Stimulated activated CD4-positive, alpha-beta T cell treated with anti-CD3 and anti-CD28 coated beads, Interleukin-15, amount 100 ng/mL, for 1 hour (primary cell): ENCODE measurements around the gene DISC1.
"Not testable (repeated sequence)": the region's sequence is repeated elsewhere in the genome, so short reads cannot be mapped to it uniquely, and the experiment has no call there.

Source experiments
- DNase-seq, 2 donors: peaks; one replicate each; pipeline ENCODE4 v3.0.0-alpha.2; 2020; ENCODE audit warnings: low read depth in 1 of 2, low spot score in 1 of 2

DISC1 gene

GRCh38 chr1:231943084-231943483 is 316.5 kb downstream of the DISC1 start:
- DNase-seq = no peak

DNA sequence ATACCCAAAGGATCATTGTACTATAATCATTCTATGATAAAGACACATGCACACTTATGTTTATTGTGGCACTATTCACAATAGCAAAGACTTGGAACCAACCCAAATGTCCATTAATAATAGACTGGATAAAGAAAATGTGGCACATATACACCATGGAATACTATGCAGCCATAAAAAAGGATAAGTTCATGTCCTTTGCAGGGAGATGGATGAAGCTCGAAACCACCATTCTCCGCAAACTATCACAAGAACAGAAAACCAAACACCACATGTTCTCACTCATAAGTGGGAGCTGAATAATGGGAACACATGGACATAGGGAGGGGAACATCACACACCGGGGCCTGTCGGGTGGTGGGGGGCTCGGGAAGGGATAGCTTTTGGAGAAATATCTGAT is 321.5 kb downstream of the DISC1 start:
- not testable (repeated sequence) for DNase-seq

GRCh38 chr1:231949277-231950091 is 322.9 kb downstream of the DISC1 start:
- no peak for DNase-seq

GRCh38 chr1:231950331-231951128 is 323.9 kb downstream of the DISC1 start:
- no peak for DNase-seq

GRCh38 chr1:231951374-231951773 is 324.8 kb downstream of the DISC1 start:
- DNase-seq = no peak

- DNase-seq = no peak
Measured at GRCh38 chr1:231952154-231952553, 325.6 kb downstream of the DISC1 start.

- no peak for DNase-seq
Measured at GRCh38 chr1:231953660-231954059, 327.1 kb downstream of the DISC1 start.

DNA sequence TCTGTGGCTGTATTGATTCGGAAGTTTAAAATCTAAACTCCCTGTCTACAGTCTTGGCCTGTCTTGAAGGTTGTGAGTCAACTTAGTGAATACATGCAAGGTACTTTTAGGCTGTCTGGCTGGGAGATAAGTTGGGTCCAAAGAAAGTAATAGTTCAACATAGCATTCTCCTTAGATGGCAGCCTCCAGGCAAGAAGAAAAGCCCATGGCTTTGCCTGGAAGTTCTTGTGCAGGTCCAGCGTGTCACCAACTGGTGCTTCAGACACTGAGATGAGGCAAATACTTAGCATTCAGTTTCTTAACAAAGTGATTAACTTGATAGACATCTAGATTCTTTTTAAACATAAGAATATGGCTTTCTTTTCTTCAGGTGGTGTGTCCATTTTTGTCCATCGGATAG is 328.2 kb downstream of the DISC1 start:
- no peak for DNase-seq

DNA sequence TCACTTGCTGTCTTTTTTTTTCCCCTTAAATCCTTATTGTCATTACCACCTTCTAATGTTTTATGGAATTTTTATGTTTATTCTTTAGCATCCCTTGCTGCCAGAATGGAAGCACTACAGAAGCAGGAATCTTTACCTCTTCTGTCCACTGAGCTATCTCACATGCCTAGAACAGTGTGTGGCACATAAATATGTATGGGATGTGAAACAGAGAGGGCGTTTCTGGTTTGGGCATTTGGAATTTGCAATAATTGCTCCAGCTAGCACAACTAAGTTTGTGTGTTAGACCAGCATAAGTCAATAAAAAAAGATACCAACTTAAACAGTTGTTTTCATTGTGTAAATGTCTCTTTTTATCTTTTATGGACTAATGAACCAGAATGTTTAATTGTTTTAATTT is 330.8 kb downstream of the DISC1 start:
- no peak for DNase-seq

DNA sequence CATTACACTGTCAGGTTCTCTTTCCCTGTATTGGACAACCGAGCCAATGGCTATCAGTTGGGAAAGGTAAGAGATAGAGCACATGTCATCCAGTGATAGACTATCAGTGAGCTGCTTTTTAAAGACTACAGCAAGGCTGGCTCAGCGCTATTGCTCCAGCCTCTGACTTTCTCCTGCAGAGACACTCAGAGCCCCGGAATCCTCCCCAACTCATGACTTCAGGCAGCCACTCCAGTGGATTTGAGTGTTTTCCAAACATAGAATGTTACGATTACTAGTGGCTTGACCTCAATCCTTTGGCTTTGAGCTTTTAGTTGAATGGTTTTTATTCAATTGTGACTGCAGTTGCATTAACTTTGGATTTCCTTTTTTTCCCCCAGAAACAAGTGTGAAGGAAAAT is 331.9 kb downstream of the DISC1 start:
- DNase-seq = no peak

- DNase-seq = no peak
Measured at GRCh38 chr1:231959225-231959884, 332.8 kb downstream of the DISC1 start.

DNA sequence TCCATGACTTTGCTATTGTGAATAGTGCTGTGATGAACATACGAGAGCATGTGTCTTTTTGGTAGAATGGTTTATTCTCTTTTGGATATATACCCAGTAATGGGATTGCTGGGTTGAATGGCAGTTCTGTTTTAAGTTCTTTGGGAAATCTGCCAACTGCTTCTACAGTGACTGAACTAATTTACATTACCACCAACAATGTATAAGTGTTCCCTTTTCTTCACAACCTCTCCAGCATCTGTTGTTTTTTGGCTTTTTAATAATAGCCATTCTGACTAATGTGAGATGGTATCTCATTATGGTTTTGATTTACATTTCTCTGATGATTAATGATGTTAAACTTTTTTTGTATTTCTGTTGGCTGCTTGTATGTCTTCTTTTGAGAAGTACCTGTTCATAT is 335.2 kb downstream of the DISC1 start:
- not testable (repeated sequence) for DNase-seq

DNA sequence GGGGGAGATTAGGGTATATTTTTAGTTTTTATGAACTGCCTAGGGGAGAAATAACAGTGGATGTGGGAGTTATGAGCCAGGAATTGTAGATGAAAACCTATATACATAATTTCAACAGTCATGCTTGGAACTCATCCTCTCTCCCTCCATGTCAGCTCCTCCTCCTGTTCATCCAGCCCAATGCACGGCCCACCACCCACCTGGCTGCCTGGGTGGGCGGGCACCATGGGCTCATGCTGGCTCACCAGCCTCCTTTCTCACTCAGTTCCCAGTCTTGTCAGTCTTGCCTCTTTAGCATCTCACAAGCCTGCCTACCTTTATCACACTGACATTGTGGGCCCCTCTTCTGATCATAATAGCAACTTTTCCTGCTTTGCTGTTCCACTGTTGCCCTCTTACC is 336.0 kb downstream of the DISC1 start:
- no peak for DNase-seq

- DNase-seq = no peak
Measured at GRCh38 chr1:231964241-231964640, 337.7 kb downstream of the DISC1 start.

DNA sequence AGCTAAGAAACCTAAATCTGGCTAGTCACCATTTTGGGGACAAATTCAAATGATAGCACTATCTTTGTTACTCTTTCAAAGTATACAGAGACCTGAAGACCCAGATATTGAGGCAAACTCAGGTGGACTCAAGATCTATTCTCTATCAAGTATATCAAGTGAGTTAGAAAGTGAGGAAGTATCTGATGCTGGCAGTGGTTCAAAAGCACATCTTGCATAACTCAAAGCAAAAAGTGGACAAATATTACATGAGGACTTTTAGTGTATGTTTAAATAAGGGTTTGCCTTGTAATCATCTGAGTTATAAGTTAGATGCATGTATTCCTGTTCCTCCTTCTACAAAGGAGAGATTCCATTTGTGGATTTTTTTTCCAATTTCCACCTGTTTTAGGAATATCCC is 338.4 kb downstream of the DISC1 start:
- no peak for DNase-seq

DNA sequence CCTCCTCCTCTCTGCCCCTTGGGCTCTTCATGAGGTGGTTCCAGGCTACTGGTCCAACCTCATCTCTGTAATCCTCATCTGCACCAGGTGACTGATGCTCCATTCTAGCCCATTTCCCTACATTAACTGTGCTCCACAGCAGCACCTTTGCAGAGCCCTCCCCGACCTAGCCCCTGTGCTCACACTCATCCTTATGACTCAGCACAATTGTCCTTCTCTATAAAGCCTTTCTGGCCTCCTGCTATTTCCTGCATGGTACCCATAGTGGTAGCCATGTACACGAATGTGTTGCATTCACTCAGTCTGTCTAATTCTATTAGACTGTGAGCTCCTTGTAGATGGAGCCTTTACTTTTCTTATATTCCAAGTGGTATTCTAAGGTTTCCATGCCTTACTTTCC is 339.0 kb downstream of the DISC1 start:
- DNase-seq = no peak

DNA sequence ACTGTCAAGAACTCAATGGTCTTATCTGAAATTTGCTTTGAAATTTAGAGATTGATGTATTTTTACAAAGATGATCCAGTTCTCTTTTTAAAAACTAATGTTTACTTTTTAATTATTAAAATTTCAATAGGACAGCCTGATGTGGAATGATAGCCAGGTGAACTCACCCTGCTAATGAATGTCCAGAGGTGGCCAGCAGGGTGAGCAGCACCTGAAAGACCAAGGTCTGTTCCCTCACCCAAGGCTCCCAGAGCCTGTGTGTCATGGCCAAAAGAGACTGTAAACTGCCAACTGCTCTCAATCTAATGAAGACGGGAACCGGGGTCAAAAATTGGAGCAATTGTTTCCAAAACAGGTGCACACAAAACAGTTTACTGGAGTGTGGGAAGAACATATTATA is 340.4 kb downstream of the DISC1 start:
- no peak for DNase-seq

- DNase-seq = no peak
Measured at GRCh38 chr1:231969076-231969475, 342.5 kb downstream of the DISC1 start.

- DNase-seq = not testable (repeated sequence)
Measured at GRCh38 chr1:231969761-231970160, 343.2 kb downstream of the DISC1 start.

DNA sequence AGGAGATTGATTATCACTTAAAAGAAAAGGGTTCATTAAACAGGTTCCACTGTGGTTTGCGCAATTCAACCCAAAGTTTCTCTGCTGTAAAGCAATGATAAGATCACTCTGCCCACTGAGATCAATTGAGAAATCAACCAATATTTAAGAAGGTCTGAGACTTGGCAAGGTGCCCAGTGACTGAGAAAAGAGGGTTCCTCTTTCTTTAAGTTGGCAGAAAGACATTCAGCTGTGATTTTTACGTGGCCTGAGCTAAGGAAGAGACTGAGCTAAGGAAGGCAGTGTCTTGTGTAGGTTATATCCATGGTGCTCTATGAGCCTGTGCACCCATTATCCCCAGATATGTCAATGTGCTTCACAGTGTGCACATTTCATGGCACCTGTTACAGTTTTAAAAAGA is 344.1 kb downstream of the DISC1 start:
- no peak for DNase-seq

- no peak for DNase-seq
Measured at GRCh38 chr1:231971397-231972110, 345.0 kb downstream of the DISC1 start.
